Measurements from ENCODE around the gene DDX11.
"Not testable (repeated sequence)": the region's sequence is repeated elsewhere in the genome, so short reads cannot be mapped to it uniquely, and the experiment has no call there.

DNA sequence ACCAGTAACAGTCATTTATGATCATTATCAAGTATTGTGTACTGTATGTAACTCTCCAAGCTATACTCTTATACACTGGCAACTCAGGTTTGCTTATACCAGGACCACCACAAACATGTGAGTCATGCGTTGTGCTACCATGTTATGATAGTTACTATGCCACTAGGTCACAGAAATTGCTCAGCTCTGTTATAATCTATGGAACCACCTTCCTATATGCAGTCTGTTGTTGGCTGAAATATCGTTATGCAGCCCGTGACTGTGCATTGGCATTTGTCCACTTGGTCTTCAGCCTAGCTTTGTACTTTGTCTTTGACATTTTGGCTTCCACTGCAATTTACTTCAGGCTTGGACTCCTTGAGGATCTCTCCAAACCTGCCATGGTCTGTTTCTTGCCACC lies 7.5 kb upstream of the DDX11 start:
- TF ChIP-seq, protein P1, sequence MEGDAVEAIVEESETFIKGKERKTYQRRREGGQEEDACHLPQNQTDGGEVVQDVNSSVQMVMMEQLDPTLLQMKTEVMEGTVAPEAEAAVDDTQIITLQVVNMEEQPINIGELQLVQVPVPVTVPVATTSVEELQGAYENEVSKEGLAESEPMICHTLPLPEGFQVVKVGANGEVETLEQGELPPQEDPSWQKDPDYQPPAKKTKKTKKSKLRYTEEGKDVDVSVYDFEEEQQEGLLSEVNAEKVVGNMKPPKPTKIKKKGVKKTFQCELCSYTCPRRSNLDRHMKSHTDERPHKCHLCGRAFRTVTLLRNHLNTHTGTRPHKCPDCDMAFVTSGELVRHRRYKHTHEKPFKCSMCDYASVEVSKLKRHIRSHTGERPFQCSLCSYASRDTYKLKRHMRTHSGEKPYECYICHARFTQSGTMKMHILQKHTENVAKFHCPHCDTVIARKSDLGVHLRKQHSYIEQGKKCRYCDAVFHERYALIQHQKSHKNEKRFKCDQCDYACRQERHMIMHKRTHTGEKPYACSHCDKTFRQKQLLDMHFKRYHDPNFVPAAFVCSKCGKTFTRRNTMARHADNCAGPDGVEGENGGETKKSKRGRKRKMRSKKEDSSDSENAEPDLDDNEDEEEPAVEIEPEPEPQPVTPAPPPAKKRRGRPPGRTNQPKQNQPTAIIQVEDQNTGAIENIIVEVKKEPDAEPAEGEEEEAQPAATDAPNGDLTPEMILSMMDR (IDR thresholded peaks at IDR 0.05; ENCODE audit: low read depth, low read length, poor library complexity, severe bottlenecking) = not testable (repeated sequence)
- not testable (repeated sequence) for TF ChIP-seq EZH2phosphoT487 (IDR thresholded peaks at IDR 0.05; ENCODE audit: borderline replicate concordance, low read length)

All from DOHH2 (cell line).